ENCODE measurements around the gene DRAP1.
"Not testable (repeated sequence)": the region's sequence is repeated elsewhere in the genome, so short reads cannot be mapped to it uniquely, and the experiment has no call there.

Gene DRAP1

GRCh38 chr11:65886826-65887722 is 32.2 kb upstream of the DRAP1 start:
- DNase-seq = no peak

DNA sequence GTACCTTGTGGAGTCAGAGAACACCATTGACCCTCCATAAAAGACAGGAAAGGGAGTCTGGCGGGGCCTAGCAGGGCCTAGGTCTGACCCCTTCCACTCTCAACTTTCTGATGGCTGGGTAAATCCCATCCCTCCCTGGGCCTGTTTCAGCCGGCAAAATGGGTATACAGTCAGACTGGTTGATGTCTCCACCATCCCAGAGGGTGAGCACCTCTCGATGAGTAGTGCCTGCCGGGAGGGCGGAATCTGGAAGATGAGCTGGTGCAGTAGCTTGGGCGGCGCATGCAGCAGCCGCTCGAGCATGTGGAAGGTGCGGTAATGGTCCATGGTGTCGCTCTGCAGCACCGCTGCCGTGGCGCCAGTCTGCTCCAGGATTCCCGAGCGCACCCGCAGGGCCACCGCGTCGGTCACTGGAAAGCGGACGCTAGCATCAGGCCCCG is 31.5 kb upstream of the DRAP1 start:
- no peak for DNase-seq

- DNase-seq = peak; percentile 95
Observed at GRCh38 chr11:65888163-65888814, 30.9 kb upstream of the DRAP1 start, which contains the start of gene FIBP. FIBP (minus strand) TSS chr11:65888471; CDS start chr11:65888418, 53 bp downstream.

DNA sequence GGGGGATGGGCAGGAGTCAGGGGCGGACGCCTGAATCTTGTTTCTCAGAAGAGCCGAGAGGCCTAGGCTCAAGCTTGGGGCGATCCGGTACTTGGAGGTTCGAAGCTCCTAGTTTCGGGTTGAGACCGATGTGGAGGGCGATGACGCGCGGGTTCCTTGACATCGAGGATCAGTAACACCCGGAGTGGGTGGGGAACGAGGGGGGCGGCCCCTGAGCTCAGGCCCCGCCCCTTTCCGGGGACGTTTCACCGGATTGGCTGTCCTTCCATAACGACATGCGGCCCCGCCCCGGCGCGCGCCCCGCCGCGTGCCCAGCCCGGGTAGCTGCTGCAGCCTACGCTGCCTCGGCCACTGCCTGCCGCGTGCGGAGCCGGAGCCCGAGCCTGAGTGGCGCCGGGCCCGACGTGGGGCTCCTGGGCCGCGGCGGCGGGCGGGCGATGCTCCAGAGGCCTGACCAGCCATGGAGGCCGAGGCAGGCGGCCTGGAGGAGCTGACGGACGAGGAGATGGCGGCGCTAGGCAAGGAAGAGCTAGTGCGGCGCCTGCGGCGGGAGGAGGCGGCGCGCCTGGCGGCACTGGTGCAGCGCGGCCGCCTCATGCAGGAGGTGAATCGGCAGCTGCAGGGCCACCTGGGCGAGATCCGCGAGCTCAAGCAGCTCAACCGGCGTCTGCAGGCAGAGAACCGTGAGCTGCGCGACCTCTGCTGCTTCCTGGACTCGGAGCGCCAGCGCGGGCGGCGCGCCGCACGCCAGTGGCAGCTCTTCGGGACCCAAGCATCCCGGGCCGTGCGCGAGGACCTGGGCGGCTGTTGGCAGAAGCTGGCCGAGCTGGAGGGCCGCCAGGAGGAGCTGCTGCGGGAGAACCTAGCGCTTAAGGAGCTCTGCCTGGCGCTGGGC is 28.7 kb upstream of the DRAP1 start, which contains the start of gene CCDC85B:
Gene CCDC85B, plus strand, starts transcription at position 350 of the 895 bp plus-strand sequence. Its CDS starts 111 bp downstream, at position 461.
- DNase-seq = peak; percentile 98

- DNase-seq = no peak
Observed at GRCh38 chr11:65891219-65892136, 27.7 kb upstream of the DRAP1 start.

DNA sequence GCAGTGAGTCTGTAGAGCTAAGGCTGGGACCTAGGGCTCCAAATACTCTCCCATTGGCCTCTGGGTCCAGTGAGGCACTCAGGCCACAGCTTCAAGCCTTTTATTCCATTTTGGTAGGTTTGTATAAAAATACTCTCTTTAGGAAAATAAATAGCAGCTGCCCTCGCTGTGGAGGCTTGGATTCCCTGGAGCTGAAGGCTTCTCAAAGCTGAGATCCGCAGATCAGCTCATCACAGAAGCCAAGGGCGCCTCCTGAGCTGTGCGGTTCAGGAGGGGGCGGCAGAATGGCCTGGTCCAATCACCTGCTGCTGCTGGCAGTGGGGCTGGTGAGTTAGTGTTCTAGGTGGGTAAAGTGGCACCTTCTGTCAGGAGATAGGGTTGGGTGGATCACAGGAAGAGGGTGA is 27.1 kb upstream of the DRAP1 start:
- not testable (repeated sequence) for DNase-seq

DNA sequence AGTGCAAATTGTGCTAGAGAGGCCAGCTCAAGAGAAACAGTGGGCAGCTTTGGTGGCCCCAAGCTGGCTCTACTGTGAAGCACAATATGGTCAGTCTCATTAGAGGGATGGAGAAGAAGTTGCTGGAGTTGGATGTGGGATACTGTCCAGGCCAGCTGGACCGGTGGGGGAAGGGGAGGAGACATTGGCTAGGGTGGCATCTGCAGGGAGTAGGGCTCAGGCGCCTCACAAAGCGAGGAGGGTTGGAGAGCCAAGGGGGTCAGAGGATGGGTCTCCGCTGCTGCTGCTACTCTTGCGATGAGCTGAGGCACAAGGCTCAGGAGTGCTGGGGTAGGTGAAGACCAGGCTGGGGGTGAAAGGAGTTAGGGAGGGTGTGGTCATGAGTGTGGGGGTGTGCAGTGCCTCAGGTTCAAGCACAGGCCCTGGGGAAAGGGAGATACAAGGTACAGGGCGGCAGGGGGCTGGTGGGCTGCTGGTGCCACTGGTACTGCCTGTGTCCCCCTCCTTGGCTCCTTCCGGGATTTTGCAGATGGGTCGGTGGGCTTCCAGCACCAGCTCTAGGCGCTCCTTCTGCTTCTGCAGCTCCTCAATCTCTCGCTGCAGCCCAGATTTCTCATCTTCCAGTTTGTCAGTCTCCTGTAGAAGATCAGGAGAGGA is 26.4 kb upstream of the DRAP1 start:
- DNase-seq = no peak

DNA sequence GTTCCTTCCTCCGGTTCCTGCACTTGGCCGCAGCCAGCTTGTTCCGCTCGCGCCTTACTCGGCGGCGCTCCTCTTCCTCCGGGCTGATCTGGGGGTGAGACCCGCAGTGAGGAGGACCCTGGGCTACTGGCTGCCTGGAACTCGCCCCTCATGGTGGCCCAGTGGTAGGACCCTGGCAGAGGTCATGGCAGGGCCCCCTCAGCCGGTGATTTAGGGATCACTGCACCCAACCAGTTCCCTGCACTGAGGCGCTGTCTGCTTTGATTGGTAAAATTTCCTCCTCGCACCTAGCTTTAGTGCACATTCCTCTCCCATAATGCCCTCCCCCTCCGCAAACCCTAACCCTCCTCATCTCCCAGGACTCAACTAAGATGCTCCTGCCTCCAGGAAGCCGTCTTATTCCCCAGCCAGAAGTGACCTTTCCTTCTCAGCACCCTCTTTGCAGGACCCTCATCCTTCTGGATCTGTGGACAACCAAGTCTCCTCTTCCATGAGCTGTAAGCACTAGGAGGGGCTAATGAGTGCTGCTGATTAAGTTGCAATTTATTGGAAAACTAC is 25.1 kb upstream of the DRAP1 start:
- DNase-seq = no peak

- no peak for DNase-seq
Observed at GRCh38 chr11:65895482-65895981, 23.7 kb upstream of the DRAP1 start.

DNA sequence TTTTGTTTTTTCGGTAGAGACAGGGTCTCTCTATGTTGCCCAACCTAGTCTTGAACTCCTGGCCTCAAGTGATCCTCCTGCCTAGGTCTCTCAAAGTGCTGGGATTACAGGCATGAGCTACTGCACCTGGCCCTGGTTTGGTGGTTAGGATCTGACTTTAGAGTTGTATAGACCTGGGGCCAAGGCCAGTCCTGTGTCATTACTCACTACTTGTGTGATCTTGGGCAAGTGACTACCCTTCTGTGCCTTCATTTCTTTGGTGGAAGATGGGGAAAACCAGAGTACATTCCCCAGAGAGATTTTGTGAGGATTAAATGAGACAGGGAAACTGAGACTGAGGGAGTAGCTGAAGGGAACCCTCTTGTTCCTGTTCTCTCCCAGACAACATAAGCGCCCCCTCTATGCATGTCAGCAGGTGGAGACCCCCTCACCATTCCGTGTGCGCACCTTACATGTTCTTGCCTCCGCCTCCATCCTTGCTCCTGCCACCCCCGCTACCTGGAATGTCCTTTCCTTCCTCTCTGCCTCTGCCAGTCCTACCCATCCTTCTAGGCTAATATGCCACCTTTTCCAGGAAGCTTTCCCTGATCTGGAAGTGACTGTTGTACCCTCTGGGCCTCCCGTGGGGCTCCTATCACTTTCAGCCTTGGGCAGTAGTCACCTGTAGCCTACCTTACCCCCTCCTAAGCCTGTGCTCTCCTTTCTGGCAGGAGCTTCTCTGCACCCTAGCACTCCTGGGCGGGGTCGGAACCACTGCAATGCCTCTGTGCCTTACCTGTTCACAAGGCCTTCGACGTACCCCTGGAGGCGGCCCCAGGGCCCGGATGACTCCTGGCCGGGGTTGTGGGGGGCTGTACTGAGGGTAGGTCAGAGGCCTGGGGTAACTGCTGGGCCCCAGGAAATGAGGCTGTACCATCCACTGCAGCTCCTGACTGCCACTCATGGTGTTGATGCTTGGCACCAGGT is 22.9 kb upstream of the DRAP1 start:
- no peak for DNase-seq

DNA sequence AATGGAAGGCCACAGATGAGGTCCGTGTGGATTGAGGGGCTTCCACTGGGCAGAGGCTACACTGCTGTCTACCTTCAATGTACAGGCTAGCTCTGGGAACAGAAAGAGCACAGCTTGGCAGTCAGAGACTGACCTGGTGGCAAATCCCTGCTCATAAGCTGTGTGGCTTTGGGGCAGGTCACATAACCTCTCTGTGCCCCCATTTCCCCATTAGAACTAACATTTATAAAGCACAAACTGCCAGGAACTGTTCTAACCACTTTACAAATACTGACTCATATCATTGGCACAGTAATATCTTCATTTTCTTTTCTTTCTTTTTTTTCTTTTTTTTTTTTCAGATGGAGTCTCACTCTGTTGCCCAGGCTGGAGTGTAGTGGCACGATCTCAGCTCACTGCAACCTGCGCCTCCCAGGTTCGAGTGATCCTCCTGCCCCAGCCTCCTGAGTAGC is 22.2 kb upstream of the DRAP1 start:
- DNase-seq = no peak

GRCh38 chr11:65898656-65899355 is 20.4 kb upstream of the DRAP1 start:
- no peak for DNase-seq

DNA sequence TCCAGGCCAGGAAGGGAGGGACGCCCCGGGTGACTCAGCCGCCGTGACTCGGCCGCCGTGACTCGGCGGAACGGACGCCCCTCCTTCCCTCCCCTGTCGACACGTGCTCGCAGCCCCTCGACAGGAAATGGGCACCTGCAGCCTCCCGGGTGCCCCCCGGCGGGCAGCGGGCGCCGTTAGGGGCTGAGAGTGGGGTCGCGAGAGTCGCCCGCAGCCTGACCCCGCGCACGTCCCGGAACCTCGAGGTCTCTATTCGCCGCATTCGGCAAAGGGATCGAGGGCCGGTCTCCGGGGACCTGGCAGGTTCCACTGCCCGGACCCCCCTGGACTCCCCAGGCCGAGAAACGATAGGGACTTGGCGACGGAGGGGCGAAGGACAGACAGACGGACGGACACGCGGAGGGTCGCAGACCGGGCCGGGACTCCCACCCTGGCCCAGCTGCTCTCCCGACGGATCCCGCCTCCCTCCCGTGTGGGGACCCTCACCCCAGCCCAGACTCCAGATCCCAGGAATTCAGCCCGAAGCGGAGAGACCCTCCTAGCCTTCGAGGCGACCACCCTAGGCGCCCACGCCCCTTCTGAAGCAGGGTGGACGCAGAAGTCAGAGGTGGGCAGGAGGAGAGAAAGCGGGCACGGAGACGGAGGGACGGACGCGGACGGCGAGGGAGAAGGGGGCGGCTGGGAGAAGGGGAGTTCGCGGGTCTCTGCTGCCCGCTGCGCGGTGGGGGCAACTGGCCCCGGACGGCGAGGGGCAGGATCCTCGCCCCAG is 19.7 kb upstream of the DRAP1 start:
- peak; percentile 75 for DNase-seq

GRCh38 chr11:65900125-65900898 is 18.9 kb upstream of the DRAP1 start, which contains the start of gene FOSL1:
FOSL1 (minus strand) TSS chr11:65900388; CDS start chr11:65900339, 49 bp downstream.
- peak; percentile 94 for DNase-seq

- DNase-seq = no peak
Observed at GRCh38 chr11:65900899-65901180, 18.4 kb upstream of the DRAP1 start.

DNA sequence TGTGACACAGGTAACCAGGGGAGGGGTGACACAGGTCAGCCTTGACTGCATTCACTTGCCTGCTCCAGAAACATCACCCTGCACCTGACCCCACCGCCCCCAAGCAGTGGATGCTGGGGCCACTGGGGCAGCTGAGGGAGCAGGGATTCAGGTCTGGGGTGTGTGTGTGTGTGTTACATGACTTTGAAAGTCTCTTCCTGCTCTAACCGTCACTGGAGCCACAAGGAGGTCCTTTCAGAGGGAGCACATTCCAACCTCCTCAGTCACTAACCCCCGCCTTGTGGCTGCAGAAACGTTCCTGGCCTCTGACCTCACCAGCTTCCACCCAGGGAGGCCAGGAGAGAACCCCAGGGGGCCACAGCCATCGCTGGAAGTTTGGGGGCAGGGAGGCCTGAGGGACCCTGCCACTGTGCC is 16.2 kb upstream of the DRAP1 start:
- no peak for DNase-seq

GRCh38 chr11:65903715-65904114 is 15.5 kb upstream of the DRAP1 start:
- no peak for DNase-seq

Data from activated CD4-positive, CD25-positive, alpha-beta regulatory T cell treated with anti-CD3 and anti-CD28 coated beads, Interleukin-2, amount 50 U/mL, for 72 hours (primary cell).